ENCODE data around the gene TBC1D14.
"Not testable (repeated sequence)": the region's sequence is repeated elsewhere in the genome, so short reads cannot be mapped to it uniquely, and the experiment has no call there.

The TBC1D14 gene

GRCh38 chr4:6910960-6911874 lies 1.6 kb downstream of the TBC1D14 start:
- DNase-seq: no peak

GRCh38 chr4:6911917-6912316 lies 2.3 kb downstream of the TBC1D14 start:
- DNase-seq: not testable (repeated sequence)

GRCh38 chr4:6912441-6912840 lies 2.8 kb downstream of the TBC1D14 start:
- DNase-seq: no peak

GRCh38 chr4:6913350-6913905 lies 3.8 kb downstream of the TBC1D14 start:
- no peak for DNase-seq

- DNase-seq: no peak
These were observed 4.8 kb downstream of the TBC1D14 start for GRCh38 chr4:6914448-6914847.

- no peak for DNase-seq
These were observed 5.7 kb downstream of the TBC1D14 start for GRCh38 chr4:6915041-6916005.

- DNase-seq: no peak
These were observed 6.5 kb downstream of the TBC1D14 start for GRCh38 chr4:6916069-6916586.

GRCh38 chr4:6916587-6917460 lies 7.2 kb downstream of the TBC1D14 start:
- no peak for DNase-seq

- DNase-seq: peak; percentile 59 to 81
These were observed 8.0 kb downstream of the TBC1D14 start for GRCh38 chr4:6917461-6918271.

- DNase-seq: no peak
These were observed 8.7 kb downstream of the TBC1D14 start for GRCh38 chr4:6918338-6918737.

- no peak for DNase-seq
These were observed 10.5 kb downstream of the TBC1D14 start for GRCh38 chr4:6920171-6920570.

GRCh38 chr4:6923507-6923906 lies 13.9 kb downstream of the TBC1D14 start:
- no peak for DNase-seq

- no peak for DNase-seq
These were observed 14.7 kb downstream of the TBC1D14 start for GRCh38 chr4:6924361-6924779.

GRCh38 chr4:6925357-6925836 lies 15.8 kb downstream of the TBC1D14 start:
- DNase-seq: no peak

GRCh38 chr4:6926081-6926480 lies 16.5 kb downstream of the TBC1D14 start:
- DNase-seq: no peak

- DNase-seq: no peak
These were observed 17.3 kb downstream of the TBC1D14 start for GRCh38 chr4:6926681-6927478.

- no peak for DNase-seq
These were observed 18.5 kb downstream of the TBC1D14 start for GRCh38 chr4:6928081-6928480.

GRCh38 chr4:6929339-6929811 lies 19.7 kb downstream of the TBC1D14 start:
- DNase-seq: no peak

GRCh38 chr4:6929812-6930464 lies 20.3 kb downstream of the TBC1D14 start:
- no peak for DNase-seq

Measured in NCI-H187 (cell line).